ENCODE measurements around the gene PSMB9. TPM values are rescaled to one million over a fixed set of nuclear protein-coding genes. Genes with fewer than 3 reads are reported as not detected.

PSMB9 gene
- total and polyA plus RNA-seq, 9 of the 15 experiments (the other 6 are each of a cell fraction or from before 2014, with no cell fraction given) = 1.1 to 3.7 (median 2.4) TPM

DNA sequence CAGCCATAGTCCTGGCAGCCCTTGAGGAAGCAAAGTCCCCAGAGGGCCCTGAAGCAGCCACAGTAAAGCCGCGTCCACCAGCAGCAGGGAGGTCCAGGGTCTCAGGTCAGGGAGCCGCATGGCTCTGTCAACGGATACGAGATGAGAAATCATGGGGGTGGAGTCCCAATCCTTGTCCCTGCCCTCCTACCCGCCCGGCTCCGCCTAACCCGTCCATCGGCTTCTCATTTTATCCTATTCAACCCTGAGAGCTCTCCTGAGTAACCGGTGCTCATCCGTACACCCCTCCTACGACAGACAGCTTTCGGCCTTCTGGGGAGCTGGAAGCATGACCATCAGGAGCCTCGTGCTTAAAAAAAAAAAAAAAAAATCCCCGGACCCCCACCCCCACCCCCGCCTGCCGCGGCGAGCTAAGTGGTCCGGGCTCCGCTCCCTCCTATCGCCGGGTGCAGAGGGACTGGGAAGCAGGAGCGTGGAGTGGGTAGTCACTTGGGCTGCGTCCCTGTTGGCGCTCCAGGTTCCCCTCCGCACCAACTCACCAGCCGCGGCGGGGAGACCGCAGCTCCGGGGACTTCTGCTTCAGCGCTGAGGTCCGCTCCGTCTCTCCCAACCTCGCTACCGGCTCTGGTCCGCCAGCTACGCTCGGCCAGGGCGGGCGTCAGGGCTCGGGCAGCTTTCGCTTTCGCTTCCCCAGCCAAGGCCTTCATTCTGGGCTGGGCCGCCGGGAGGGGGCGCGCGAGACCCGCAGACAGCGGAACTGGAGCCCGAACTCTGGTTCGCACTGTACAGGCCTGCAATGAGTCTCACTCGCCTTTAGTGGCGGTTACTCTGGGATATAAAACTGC, 15.7 kb upstream of the PSMB9 start, which contains the start of gene TAP2 (continued):
- TF ChIP-seq, protein P1, sequence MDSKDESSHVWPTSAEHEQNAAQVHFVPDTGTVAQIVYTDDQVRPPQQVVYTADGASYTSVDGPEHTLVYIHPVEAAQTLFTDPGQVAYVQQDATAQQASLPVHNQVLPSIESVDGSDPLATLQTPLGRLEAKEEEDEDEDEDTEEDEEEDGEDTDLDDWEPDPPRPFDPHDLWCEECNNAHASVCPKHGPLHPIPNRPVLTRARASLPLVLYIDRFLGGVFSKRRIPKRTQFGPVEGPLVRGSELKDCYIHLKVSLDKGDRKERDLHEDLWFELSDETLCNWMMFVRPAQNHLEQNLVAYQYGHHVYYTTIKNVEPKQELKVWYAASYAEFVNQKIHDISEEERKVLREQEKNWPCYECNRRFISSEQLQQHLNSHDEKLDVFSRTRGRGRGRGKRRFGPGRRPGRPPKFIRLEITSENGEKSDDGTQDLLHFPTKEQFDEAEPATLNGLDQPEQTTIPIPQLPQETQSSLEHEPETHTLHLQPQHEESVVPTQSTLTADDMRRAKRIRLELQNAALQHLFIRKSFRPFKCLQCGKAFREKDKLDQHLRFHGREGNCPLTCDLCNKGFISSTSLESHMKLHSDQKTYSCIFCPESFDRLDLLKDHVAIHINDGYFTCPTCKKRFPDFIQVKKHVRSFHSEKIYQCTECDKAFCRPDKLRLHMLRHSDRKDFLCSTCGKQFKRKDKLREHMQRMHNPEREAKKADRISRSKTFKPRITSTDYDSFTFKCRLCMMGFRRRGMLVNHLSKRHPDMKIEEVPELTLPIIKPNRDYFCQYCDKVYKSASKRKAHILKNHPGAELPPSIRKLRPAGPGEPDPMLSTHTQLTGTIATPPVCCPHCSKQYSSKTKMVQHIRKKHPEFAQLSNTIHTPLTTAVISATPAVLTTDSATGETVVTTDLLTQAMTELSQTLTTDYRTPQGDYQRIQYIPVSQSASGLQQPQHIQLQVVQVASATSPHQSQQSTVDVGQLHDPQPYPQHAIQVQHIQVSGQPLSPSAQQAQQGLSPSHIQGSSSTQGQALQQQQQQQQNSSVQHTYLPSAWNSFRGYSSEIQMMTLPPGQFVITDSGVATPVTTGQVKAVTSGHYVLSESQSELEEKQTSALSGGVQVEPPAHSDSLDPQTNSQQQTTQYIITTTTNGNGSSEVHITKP (IDR thresholded peaks at IDR 0.05; ENCODE audit: partially characterized antibody) = peak; percentile 77
- TF ChIP-seq ZNF592 (IDR thresholded peaks at IDR 0.05) = no peak
- TF ChIP-seq, protein P2, sequence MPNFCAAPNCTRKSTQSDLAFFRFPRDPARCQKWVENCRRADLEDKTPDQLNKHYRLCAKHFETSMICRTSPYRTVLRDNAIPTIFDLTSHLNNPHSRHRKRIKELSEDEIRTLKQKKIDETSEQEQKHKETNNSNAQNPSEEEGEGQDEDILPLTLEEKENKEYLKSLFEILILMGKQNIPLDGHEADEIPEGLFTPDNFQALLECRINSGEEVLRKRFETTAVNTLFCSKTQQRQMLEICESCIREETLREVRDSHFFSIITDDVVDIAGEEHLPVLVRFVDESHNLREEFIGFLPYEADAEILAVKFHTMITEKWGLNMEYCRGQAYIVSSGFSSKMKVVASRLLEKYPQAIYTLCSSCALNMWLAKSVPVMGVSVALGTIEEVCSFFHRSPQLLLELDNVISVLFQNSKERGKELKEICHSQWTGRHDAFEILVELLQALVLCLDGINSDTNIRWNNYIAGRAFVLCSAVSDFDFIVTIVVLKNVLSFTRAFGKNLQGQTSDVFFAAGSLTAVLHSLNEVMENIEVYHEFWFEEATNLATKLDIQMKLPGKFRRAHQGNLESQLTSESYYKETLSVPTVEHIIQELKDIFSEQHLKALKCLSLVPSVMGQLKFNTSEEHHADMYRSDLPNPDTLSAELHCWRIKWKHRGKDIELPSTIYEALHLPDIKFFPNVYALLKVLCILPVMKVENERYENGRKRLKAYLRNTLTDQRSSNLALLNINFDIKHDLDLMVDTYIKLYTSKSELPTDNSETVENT (CRISPR knock-in tag; IDR thresholded peaks at IDR 0.05) = no peak
- TF ChIP-seq NFXL1 (CRISPR knock-in tag; IDR thresholded peaks at IDR 0.05) = no peak
- no peak for TF ChIP-seq ILF3 (IDR thresholded peaks at IDR 0.05; ENCODE audit: borderline replicate concordance)
- TF ChIP-seq TEAD4 (IDR thresholded peaks at IDR 0.05; ENCODE audit: low read length) = peak; percentile 45; the same call in 1 of the 2 replicates
- no peak for TF ChIP-seq TEAD4 (CRISPR knock-in tag; IDR thresholded peaks at IDR 0.05; ENCODE audit: borderline replicate concordance)
- TF ChIP-seq, protein P3, sequence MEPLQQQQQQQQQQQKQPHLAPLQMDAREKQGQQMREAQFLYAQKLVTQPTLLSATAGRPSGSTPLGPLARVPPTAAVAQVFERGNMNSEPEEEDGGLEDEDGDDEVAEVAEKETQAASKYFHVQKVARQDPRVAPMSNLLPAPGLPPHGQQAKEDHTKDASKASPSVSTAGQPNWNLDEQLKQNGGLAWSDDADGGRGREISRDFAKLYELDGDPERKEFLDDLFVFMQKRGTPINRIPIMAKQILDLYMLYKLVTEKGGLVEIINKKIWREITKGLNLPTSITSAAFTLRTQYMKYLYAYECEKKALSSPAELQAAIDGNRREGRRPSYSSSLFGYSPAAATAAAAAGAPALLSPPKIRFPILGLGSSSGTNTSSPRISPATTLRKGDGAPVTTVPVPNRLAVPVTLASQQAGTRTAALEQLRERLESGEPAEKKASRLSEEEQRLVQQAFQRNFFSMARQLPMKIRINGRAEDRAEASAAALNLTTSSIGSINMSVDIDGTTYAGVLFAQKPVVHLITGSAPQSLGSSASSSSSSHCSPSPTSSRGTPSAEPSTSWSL (CRISPR knock-in tag; IDR thresholded peaks at IDR 0.05; ENCODE audit: borderline replicate concordance) = 0 out of 2 replicates have a peak, but pooled peaks have one; percentile 47
- no peak for TF ChIP-seq MBD1 (CRISPR knock-in tag; IDR thresholded peaks at IDR 0.05)
- no peak for TF ChIP-seq SMARCA5 (IDR thresholded peaks at IDR 0.05)
- no peak for TF ChIP-seq DIDO1 (tag; IDR thresholded peaks at IDR 0.05; ENCODE audit: low read depth)
- no peak for TF ChIP-seq MAFG (tag; conservative IDR thresholded peaks at IDR 0.05)
- TF ChIP-seq YBX1 (IDR thresholded peaks at IDR 0.05) = no peak

All from K562 (cell line).